Chondrocyte (in vitro differentiated cells): Measurements from ENCODE around the gene BAG3. TPM values are rescaled to one million over a fixed set of nuclear protein-coding genes. Genes with fewer than 3 reads are reported as not detected.

Experiments
- DNase-seq: peaks from one replicate; pipeline ENCODE4 v3.0.0; 2021; ENCODE audit warnings: mixed read lengths, low spot score
- H3K27ac Mint-ChIP-seq: one replicate; pipeline ENCODE4 v1.8.0; 2021; ENCODE audit warnings: mild to moderate bottlenecking, moderate library complexity, mixed read lengths; ENCODE audit not compliant: unreplicated experiment
- H3K27me3 Mint-ChIP-seq: 2 replicates; pipeline ENCODE4 v1.8.0; 2021; ENCODE audit warnings: low read depth, mixed read lengths
- H3K36me3 Mint-ChIP-seq: 2 replicates; pipeline ENCODE4 v1.8.0; 2021; ENCODE audit warnings: low read depth, mixed read lengths
- H3K4me1 Mint-ChIP-seq: 2 replicates; pipeline ENCODE4 v1.8.0; 2021; ENCODE audit warnings: low read depth, mild to moderate bottlenecking, mixed read lengths
- H3K4me3 Mint-ChIP-seq: one replicate; pipeline ENCODE4 v1.8.0; 2021; ENCODE audit warnings: mild to moderate bottlenecking, moderate library complexity, mixed read lengths; ENCODE audit not compliant: unreplicated experiment
- H3K9me3 Mint-ChIP-seq: 2 replicates; pipeline ENCODE4 v1.8.0; 2021; ENCODE audit warnings: low read depth, mixed read lengths
- CTCF ChIP-seq: fragments of 200-600 bp; sonication (generic); IDR thresholded peaks from 2 replicates; pipeline ENCODE4 v1.5.0; 2021; ENCODE audit warnings: antibody characterized with exemption, mild to moderate bottlenecking, moderate library complexity
- total RNA-seq: library from RNA; stranded (reverse); gene quantifications from 3 replicates; pipeline ENCODE4 v1.2.1, GENCODE V29; 2021

BAG3 gene
- total RNA-seq, 1 donor from 2014 or later = 62.0 TPM

- H3K27ac Mint-ChIP-seq = peak overlapping the region; percentile 71
- peaks cover 29% of the 10 kb centered on the region for H3K36me3 Mint-ChIP-seq
Observed at GRCh38 chr10:119670717-119671116, 19.5 kb downstream of the BAG3 start.

GRCh38 chr10:119671381-119671780, 20.2 kb downstream of the BAG3 start:
- Mint-ChIP-seq H3K4me3 (no peak overlapping the region), H3K4me1 (peaks cover 51% of the 10 kb centered on the region), H3K36me3 (peaks cover 29% of the 10 kb centered on the region), H3K27me3 (no peaks in the 10 kb centered on the region), H3K9me3 (no peaks in the 10 kb centered on the region), H3K27ac (no peak overlapping the region)
- no peak for TF ChIP-seq CTCF
- DNase-seq = no peak

More at GRCh38 chr10:119670717-119671116, 19.5 kb downstream of the BAG3 start:
- Mint-ChIP-seq H3K27me3 (no peaks in the 10 kb centered on the region), H3K4me3 (no peak overlapping the region), H3K9me3 (no peaks in the 10 kb centered on the region), H3K4me1 (peaks cover 57% of the 10 kb centered on the region)
- DNase-seq = no peak
- TF ChIP-seq CTCF = no peak

GRCh38 chr10:119672291-119672690, 21.1 kb downstream of the BAG3 start:
- no peaks in the 10 kb centered on the region for H3K9me3 Mint-ChIP-seq
- no peaks in the 10 kb centered on the region for H3K27me3 Mint-ChIP-seq
- peaks cover 35% of the 10 kb centered on the region for H3K36me3 Mint-ChIP-seq
- H3K4me3 Mint-ChIP-seq = no peak overlapping the region
- no peak for DNase-seq
- peak overlapping the region; percentile 27 for H3K27ac Mint-ChIP-seq
- no peak for TF ChIP-seq CTCF
- peaks cover 50% of the 10 kb centered on the region for H3K4me1 Mint-ChIP-seq

GRCh38 chr10:119673271-119673670, 22.1 kb downstream of the BAG3 start:
- H3K27ac Mint-ChIP-seq = peak overlapping the region; percentile 5

GRCh38 chr10:119675483-119676170, 24.4 kb downstream of the BAG3 start:
- no peak overlapping the region for H3K4me3 Mint-ChIP-seq
- H3K9me3 Mint-ChIP-seq = no peaks in the 10 kb centered on the region
- no peak for TF ChIP-seq CTCF
- no peak for DNase-seq
- H3K36me3 Mint-ChIP-seq = peaks cover 33% of the 10 kb centered on the region
- H3K27ac Mint-ChIP-seq = peak overlapping the region; percentile 57
- no peaks in the 10 kb centered on the region for H3K27me3 Mint-ChIP-seq
- peaks cover 47% of the 10 kb centered on the region for H3K4me1 Mint-ChIP-seq

More at GRCh38 chr10:119673271-119673670, 22.1 kb downstream of the BAG3 start:
- Mint-ChIP-seq H3K4me1 (peaks cover 45% of the 10 kb centered on the region), H3K36me3 (peaks cover 35% of the 10 kb centered on the region), H3K27me3 (no peaks in the 10 kb centered on the region), H3K9me3 (no peaks in the 10 kb centered on the region), H3K4me3 (no peak overlapping the region)
- DNase-seq = no peak
- no peak for TF ChIP-seq CTCF
